WTC11 (cell line): ENCODE results near the gene NPAT. TPM values are rescaled to one million over a fixed set of nuclear protein-coding genes. Genes with fewer than 3 reads are reported as not detected.

Experiments used
- ATAC-seq: fragments of 200-7000 bp; cut with Tn5 transposase; 2 replicates; pipeline ENCODE4 v1.10.0; 2021; ENCODE audit warnings: mild to moderate bottlenecking, moderate library complexity
- CTCF ChIA-PET: fragments of 300-600 bp; sonication (Branson Sonifier 250); formaldehyde crosslinking; loops from one replicate; lab custom pipeline; 2021; ENCODE audit warnings: antibody characterized with exemption; lab: Charles Lee
- POLR2A ChIA-PET: fragments of 350-600 bp; sonication (Branson Sonifier 250); formaldehyde crosslinking; loops from one replicate; lab custom pipeline; 2021; ENCODE audit warnings: antibody characterized with exemption; lab: Charles Lee
- DNase-seq: peaks from one replicate; pipeline ENCODE4 v3.0.0; 2021; ENCODE audit warnings: low spot score
- H3K27ac Mint-ChIP-seq: 2 replicates; pipeline ENCODE4 v1.8.0; 2021; ENCODE audit warnings: mixed read lengths
- H3K27me3 Mint-ChIP-seq: 2 replicates; pipeline ENCODE4 v1.8.0; 2021; ENCODE audit warnings: low read depth, mild to moderate bottlenecking, moderate library complexity, mixed read lengths
- H3K36me3 Mint-ChIP-seq: 2 replicates; pipeline ENCODE4 v1.8.0; 2021; ENCODE audit warnings: mixed read lengths
- H3K4me1 Mint-ChIP-seq: 2 replicates; pipeline ENCODE4 v1.8.0; 2022; ENCODE audit warnings: mixed read lengths
- H3K4me3 Mint-ChIP-seq: 2 replicates; pipeline ENCODE4 v1.8.0; 2021; ENCODE audit warnings: mild to moderate bottlenecking, moderate library complexity, mixed read lengths
- H3K9me3 Mint-ChIP-seq: 2 replicates; pipeline ENCODE4 v1.8.0; 2021; ENCODE audit warnings: mixed read lengths
- CREB1 ChIP-seq: sonication (generic); formaldehyde crosslinking; IDR thresholded peaks from 2 replicates; pipeline ENCODE4 v1.8.0; 2023; ENCODE audit warnings: mild to moderate bottlenecking, missing genetic modification reagents
- FOXK1 ChIP-seq: sonication (generic); formaldehyde crosslinking; IDR thresholded peaks from 2 replicates; pipeline ENCODE4 v1.8.0; 2022; ENCODE audit warnings: mild to moderate bottlenecking, moderate library complexity, missing genetic modification reagents
- GABPB1 ChIP-seq: sonication (generic); formaldehyde crosslinking; IDR thresholded peaks from 2 replicates; pipeline ENCODE4 v1.8.1; 2023; ENCODE audit warnings: mild to moderate bottlenecking, missing genetic modification reagents
- KAT7 ChIP-seq: sonication (generic); formaldehyde crosslinking; IDR thresholded peaks from 2 replicates; pipeline ENCODE4 v1.8.1; 2023; ENCODE audit warnings: missing genetic modification reagents, mild to moderate bottlenecking, borderline replicate concordance
- NR1H2 ChIP-seq: sonication (generic); formaldehyde crosslinking; IDR thresholded peaks from 2 replicates; pipeline ENCODE4 v1.9.0; 2021; ENCODE audit warnings: mild to moderate bottlenecking, moderate library complexity, missing genetic modification reagents
- OVOL2 ChIP-seq: fragments of 250-450 bp; sonication (Bioruptor Pico); IDR thresholded peaks from 2 replicates; pipeline ENCODE4 v1.9.0; 2021; ENCODE audit warnings: mild to moderate bottlenecking, borderline replicate concordance
- RORB ChIP-seq: fragments of 250-450 bp; sonication (Bioruptor Pico); IDR thresholded peaks from 2 replicates; pipeline ENCODE4 v1.9.0; 2021; ENCODE audit warnings: mild to moderate bottlenecking
- TCF7 ChIP-seq: sonication (generic); formaldehyde crosslinking; IDR thresholded peaks from 2 replicates; pipeline ENCODE4 v1.8.0; 2022; ENCODE audit warnings: mild to moderate bottlenecking, low read depth, missing genetic modification reagents, moderate library complexity
- TEAD1 ChIP-seq: sonication (generic); formaldehyde crosslinking; IDR thresholded peaks from 2 replicates; pipeline ENCODE4 v1.8.0; 2022; ENCODE audit warnings: mild to moderate bottlenecking, missing genetic modification reagents
- ZBTB21 ChIP-seq: sonication (generic); formaldehyde crosslinking; IDR thresholded peaks from 2 replicates; pipeline ENCODE4 v1.8.1; 2023; ENCODE audit warnings: mild to moderate bottlenecking, missing genetic modification reagents, borderline replicate concordance
- ZNF232 ChIP-seq: sonication (generic); formaldehyde crosslinking; IDR thresholded peaks from 2 replicates; pipeline ENCODE4 v1.8.0; 2022; ENCODE audit warnings: mild to moderate bottlenecking, missing genetic modification reagents
- ZNF317 ChIP-seq: sonication (generic); formaldehyde crosslinking; IDR thresholded peaks from 2 replicates; pipeline ENCODE4 v1.8.1; 2023; ENCODE audit warnings: low read depth, mild to moderate bottlenecking, moderate library complexity, missing genetic modification reagents, borderline replicate concordance
- total RNA-seq: library from RNA; stranded (reverse); gene quantifications from 3 replicates; pipeline ENCODE4 v1.2.3, GENCODE V29; 2021
- TF ChIP-seq, protein P1 (sequence below): sonication (generic); formaldehyde crosslinking; IDR thresholded peaks from 2 replicates; pipeline ENCODE4 v1.8.1; 2022; ENCODE audit warnings: mild to moderate bottlenecking, missing genetic modification reagents, moderate library complexity, borderline replicate concordance
- TF ChIP-seq, protein P2 (sequence below): fragments of 250-450 bp; sonication (Bioruptor Pico); IDR thresholded peaks from 2 replicates; pipeline ENCODE4 v2.1.2; 2022; ENCODE audit warnings: mild to moderate bottlenecking, moderate library complexity
- TF ChIP-seq, protein P3 (sequence below): sonication (generic); formaldehyde crosslinking; IDR thresholded peaks from 2 replicates; pipeline ENCODE4 v1.8.0; 2022; ENCODE audit warnings: mild to moderate bottlenecking, missing genetic modification reagents
- TF ChIP-seq, protein P4 (sequence below): sonication (generic); formaldehyde crosslinking; IDR thresholded peaks from 2 replicates; pipeline ENCODE4 v1.8.1; 2023; ENCODE audit warnings: mild to moderate bottlenecking, missing genetic modification reagents
- TF ChIP-seq, protein P5 (sequence below): sonication (generic); formaldehyde crosslinking; IDR thresholded peaks from 2 replicates; pipeline ENCODE4 v1.8.0; 2022; ENCODE audit warnings: mild to moderate bottlenecking, missing genetic modification reagents
- TF ChIP-seq, protein P6 (sequence below): sonication (generic); formaldehyde crosslinking; IDR thresholded peaks from 2 replicates; pipeline ENCODE4 v1.8.1; 2022; ENCODE audit warnings: mild to moderate bottlenecking, moderate library complexity, missing genetic modification reagents
- TF ChIP-seq, protein P7 (sequence below): sonication (generic); formaldehyde crosslinking; IDR thresholded peaks from 2 replicates; pipeline ENCODE4 v1.8.1; 2023; ENCODE audit warnings: mild to moderate bottlenecking, missing genetic modification reagents, borderline replicate concordance

NPAT gene
- total RNA-seq, 1 experiment from 2014 or later = 17.2 TPM

DNA sequence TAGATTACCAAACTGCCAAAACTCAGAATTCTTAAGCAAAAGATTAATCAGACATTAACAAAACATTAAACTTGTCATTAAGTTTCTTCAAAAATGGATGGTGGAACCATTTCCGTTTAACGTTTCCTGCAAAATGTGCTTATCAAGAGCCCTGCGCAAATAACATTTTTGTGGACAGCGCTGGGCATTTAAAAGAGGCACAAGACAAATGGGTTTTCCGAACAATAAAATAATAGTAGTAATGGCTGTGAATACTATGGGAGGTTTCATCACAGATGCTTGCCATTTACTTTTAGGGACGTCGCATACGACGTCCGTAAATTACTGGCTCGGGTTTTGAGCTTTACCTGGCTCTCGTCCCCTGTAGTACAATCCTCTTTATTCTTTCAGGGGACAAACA, 1.1 kb downstream of the NPAT start (continued):
- TF ChIP-seq, protein P1, sequence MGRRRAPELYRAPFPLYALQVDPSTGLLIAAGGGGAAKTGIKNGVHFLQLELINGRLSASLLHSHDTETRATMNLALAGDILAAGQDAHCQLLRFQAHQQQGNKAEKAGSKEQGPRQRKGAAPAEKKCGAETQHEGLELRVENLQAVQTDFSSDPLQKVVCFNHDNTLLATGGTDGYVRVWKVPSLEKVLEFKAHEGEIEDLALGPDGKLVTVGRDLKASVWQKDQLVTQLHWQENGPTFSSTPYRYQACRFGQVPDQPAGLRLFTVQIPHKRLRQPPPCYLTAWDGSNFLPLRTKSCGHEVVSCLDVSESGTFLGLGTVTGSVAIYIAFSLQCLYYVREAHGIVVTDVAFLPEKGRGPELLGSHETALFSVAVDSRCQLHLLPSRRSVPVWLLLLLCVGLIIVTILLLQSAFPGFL (CRISPR knock-in tag) = no peak
- no peak for TF ChIP-seq ZNF232 (CRISPR knock-in tag)
- TF ChIP-seq, protein P2, sequence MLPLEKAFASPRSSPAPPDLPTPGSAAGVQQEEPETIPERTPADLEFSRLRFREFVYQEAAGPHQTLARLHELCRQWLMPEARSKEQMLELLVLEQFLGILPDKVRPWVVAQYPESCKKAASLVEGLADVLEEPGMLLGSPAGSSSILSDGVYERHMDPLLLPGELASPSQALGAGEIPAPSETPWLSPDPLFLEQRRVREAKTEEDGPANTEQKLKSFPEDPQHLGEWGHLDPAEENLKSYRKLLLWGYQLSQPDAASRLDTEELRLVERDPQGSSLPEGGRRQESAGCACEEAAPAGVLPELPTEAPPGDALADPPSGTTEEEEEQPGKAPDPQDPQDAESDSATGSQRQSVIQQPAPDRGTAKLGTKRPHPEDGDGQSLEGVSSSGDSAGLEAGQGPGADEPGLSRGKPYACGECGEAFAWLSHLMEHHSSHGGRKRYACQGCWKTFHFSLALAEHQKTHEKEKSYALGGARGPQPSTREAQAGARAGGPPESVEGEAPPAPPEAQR (CRISPR knock-in tag) = no peak

DNA sequence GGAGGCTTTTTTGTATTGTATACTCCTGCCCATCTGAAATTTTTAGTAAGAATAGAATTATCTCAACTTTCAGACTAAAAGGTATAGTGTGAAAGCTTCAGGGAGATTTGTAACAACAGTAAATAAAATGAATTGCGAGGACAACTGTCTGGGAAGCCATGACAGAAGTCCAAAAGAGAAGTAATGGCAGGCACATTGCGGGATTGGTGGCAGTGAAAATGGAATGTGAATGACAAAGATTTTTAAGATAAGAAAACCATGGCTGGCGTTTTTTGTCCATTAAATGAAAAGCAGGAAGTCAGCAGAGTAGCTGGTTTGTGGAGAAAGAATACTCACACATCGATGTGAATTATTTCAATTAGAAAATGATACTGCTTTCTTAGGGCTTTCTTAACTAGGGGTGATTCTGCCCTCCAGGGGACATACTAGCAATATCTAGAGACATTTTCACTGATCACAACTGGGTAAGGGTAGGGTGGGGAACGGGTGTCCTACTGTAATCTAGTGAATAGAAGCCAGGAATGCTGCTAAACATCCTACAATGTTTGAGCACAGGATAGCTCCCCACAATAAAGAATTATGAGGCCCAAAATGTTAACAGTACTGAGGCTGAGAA, 1.6 kb downstream of the NPAT start:
- DNase-seq (no peak), ATAC-seq (no peak)
- Mint-ChIP-seq H3K4me3 (no peak overlapping the region), H3K27ac (no peak overlapping the region; the same call in 1 of the 2 replicates), H3K27me3 (no peaks in the 10 kb centered on the region), H3K4me1 (peaks cover 28% of the 10 kb centered on the region)
- TF ChIP-seq TCF7 (CRISPR knock-in tag) (no peak), FOXK1 (CRISPR knock-in tag) (no peak), OVOL2 (CRISPR knock-in tag) (no peak), RORB (CRISPR knock-in tag) (no peak), ZBTB21 (CRISPR knock-in tag) (no peak), TEAD1 (no peak), ZNF317 (no peak), KAT7 (CRISPR knock-in tag) (no peak), GABPB1 (CRISPR knock-in tag) (no peak)
- TF ChIP-seq, protein P3, sequence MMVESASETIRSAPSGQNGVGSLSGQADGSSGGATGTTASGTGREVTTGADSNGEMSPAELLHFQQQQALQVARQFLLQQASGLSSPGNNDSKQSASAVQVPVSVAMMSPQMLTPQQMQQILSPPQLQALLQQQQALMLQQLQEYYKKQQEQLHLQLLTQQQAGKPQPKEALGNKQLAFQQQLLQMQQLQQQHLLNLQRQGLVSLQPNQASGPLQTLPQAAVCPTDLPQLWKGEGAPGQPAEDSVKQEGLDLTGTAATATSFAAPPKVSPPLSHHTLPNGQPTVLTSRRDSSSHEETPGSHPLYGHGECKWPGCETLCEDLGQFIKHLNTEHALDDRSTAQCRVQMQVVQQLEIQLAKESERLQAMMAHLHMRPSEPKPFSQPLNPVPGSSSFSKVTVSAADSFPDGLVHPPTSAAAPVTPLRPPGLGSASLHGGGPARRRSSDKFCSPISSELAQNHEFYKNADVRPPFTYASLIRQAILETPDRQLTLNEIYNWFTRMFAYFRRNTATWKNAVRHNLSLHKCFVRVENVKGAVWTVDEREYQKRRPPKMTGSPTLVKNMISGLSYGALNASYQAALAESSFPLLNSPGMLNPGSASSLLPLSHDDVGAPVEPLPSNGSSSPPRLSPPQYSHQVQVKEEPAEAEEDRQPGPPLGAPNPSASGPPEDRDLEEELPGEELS (CRISPR knock-in tag) = no peak
- TF ChIP-seq, protein P4, sequence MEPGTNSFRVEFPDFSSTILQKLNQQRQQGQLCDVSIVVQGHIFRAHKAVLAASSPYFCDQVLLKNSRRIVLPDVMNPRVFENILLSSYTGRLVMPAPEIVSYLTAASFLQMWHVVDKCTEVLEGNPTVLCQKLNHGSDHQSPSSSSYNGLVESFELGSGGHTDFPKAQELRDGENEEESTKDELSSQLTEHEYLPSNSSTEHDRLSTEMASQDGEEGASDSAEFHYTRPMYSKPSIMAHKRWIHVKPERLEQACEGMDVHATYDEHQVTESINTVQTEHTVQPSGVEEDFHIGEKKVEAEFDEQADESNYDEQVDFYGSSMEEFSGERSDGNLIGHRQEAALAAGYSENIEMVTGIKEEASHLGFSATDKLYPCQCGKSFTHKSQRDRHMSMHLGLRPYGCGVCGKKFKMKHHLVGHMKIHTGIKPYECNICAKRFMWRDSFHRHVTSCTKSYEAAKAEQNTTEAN = no peak
- TF ChIP-seq, all 79 proteins: peak for 0
- POLR2A ChIA-PET = interaction anchor here (1.3 to 1.5 kb wide), 2 partner anchors 19 to 37 kb away, joined by 3 read pairs; no protein-coding TSS in a partner anchor
- no peaks in the 10 kb centered on the region for H3K9me3 Mint-ChIP-seq
- CTCF ChIA-PET = no interaction called here
- H3K36me3 Mint-ChIP-seq = no peaks in the 10 kb centered on the region

DNA sequence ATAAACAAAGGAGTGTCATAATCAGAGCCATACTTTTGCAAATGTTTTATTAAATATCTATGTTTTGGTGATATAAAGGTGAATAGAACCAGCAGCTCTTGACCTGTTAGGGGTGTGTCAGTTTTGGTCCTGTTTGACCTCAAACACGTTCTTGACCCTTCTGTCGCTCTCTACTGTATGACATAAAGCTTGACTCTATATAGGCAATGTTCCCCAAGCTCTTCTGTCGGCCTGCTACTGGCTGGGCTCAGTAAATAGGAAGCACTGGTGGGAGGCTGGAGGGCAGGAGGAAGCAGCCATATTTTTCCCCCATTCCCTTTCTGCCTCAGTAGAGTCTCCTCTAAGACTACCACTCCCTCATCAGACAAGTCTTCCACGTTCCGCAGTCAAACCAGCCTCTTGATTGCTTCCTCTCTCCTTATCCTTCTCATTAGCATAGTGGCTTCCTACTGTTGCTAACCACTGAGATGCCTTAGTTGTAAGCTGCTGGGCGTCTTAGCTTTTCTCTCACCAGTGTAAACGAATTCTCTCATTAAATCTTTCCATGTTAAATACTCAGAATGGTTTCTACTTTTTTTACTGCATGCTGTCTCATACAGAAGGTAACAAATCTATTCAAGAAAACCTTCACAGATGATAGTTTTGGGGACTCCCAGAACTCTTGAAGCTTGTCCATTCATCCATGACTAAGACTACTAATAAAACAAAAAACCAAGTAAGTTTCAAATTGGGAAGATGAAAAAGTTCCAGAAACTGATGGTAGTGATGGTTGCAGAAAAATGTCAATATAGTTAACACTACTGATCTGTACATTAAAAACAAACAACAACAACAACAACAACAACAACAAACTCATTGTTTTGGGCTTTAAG, 3.3 kb downstream of the NPAT start:
- ChIA-PET CTCF (no interaction called here), POLR2A (interaction anchor here (0.6 kb wide), 1 partner anchor 78 kb away, joined by 6 read pairs; no protein-coding TSS in a partner anchor)
- Mint-ChIP-seq H3K4me1 (peaks cover 28% of the 10 kb centered on the region), H3K36me3 (no peaks in the 10 kb centered on the region), H3K27me3 (no peaks in the 10 kb centered on the region), H3K9me3 (no peaks in the 10 kb centered on the region), H3K27ac (peak overlapping the region; percentile 48), H3K4me3 (peak overlapping the region; percentile 34; the same call in 1 of the 2 replicates)
- ATAC-seq = peak; percentile 9
- DNase-seq = no peak
- TF ChIP-seq, protein P5, sequence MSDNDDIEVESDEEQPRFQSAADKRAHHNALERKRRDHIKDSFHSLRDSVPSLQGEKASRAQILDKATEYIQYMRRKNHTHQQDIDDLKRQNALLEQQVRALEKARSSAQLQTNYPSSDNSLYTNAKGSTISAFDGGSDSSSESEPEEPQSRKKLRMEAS (CRISPR knock-in tag) = no peak
- TF ChIP-seq, protein P6, sequence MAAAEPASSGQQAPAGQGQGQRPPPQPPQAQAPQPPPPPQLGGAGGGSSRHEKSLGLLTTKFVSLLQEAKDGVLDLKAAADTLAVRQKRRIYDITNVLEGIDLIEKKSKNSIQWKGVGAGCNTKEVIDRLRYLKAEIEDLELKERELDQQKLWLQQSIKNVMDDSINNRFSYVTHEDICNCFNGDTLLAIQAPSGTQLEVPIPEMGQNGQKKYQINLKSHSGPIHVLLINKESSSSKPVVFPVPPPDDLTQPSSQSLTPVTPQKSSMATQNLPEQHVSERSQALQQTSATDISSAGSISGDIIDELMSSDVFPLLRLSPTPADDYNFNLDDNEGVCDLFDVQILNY (CRISPR knock-in tag) = no peak
- TF ChIP-seq, protein P7, sequence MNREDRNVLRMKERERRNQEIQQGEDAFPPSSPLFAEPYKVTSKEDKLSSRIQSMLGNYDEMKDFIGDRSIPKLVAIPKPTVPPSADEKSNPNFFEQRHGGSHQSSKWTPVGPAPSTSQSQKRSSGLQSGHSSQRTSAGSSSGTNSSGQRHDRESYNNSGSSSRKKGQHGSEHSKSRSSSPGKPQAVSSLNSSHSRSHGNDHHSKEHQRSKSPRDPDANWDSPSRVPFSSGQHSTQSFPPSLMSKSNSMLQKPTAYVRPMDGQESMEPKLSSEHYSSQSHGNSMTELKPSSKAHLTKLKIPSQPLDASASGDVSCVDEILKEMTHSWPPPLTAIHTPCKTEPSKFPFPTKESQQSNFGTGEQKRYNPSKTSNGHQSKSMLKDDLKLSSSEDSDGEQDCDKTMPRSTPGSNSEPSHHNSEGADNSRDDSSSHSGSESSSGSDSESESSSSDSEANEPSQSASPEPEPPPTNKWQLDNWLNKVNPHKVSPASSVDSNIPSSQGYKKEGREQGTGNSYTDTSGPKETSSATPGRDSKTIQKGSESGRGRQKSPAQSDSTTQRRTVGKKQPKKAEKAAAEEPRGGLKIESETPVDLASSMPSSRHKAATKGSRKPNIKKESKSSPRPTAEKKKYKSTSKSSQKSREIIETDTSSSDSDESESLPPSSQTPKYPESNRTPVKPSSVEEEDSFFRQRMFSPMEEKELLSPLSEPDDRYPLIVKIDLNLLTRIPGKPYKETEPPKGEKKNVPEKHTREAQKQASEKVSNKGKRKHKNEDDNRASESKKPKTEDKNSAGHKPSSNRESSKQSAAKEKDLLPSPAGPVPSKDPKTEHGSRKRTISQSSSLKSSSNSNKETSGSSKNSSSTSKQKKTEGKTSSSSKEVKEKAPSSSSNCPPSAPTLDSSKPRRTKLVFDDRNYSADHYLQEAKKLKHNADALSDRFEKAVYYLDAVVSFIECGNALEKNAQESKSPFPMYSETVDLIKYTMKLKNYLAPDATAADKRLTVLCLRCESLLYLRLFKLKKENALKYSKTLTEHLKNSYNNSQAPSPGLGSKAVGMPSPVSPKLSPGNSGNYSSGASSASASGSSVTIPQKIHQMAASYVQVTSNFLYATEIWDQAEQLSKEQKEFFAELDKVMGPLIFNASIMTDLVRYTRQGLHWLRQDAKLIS = no peak
- TF ChIP-seq NR1H2 (CRISPR knock-in tag) = no peak
- TF ChIP-seq CREB1 (CRISPR knock-in tag) = no peak
